H9 (cell line): ENCODE measurements around the gene GABRR3. TPM values are rescaled to one million over a fixed set of nuclear protein-coding genes. Genes with fewer than 3 reads are reported as not detected.

Experiments used
- DNase-seq: peaks from one replicate; pipeline ENCODE4 v3.0.0-alpha.2; 2017
- H2AFZ ChIP-seq: one replicate; pipeline ENCODE4 v1.6.1; 2013; ENCODE audit warnings: mild to moderate bottlenecking, low read length, control low read depth, moderate library complexity
- H2AK5ac ChIP-seq: 2 replicates; pipeline ENCODE4 v1.6.1; 2013; ENCODE audit warnings: low read length, control low read depth, mixed read lengths; ENCODE audit not compliant: insufficient read length
- H2BK120ac ChIP-seq: one replicate; pipeline ENCODE4 v1.6.1; 2013; ENCODE audit warnings: low read depth, mild to moderate bottlenecking, low read length, control low read depth, inconsistent platforms; ENCODE audit not compliant: poor library complexity, severe bottlenecking
- H2BK12ac ChIP-seq: 2 replicates; pipeline ENCODE4 v1.6.1; 2013; ENCODE audit warnings: low read length, control low read depth, mixed read lengths, low read depth; ENCODE audit not compliant: insufficient read length
- H2BK15ac ChIP-seq: 2 replicates; pipeline ENCODE4 v1.6.1; 2013; ENCODE audit warnings: low read depth, low read length, control low read depth
- H2BK20ac ChIP-seq: one replicate; pipeline ENCODE4 v1.6.1; 2013; ENCODE audit warnings: low read depth, mild to moderate bottlenecking, low read length, control low read depth, inconsistent platforms; ENCODE audit not compliant: poor library complexity, severe bottlenecking
- H2BK5ac ChIP-seq: 2 replicates; pipeline ENCODE4 v1.6.1; 2013; ENCODE audit warnings: low read length, control low read depth, mixed read lengths; ENCODE audit not compliant: insufficient read length
- H3K14ac ChIP-seq: 2 replicates; pipeline ENCODE4 v1.6.1; 2013; ENCODE audit warnings: low read length, control low read depth; ENCODE audit not compliant: insufficient read depth
- H3K18ac ChIP-seq: 2 replicates; pipeline ENCODE4 v1.6.1; 2013; ENCODE audit warnings: low read depth, mild to moderate bottlenecking, mixed read lengths, low read length, control low read depth; ENCODE audit not compliant: insufficient read length
- H3K23ac ChIP-seq: 2 replicates; pipeline ENCODE4 v1.6.1; 2013; ENCODE audit warnings: low read length, control low read depth, mixed read lengths, low read depth; ENCODE audit not compliant: insufficient read length
- H3K23me2 ChIP-seq: 2 replicates; pipeline ENCODE4 v1.6.1; 2013; ENCODE audit warnings: low read depth, mild to moderate bottlenecking, mixed read lengths, low read length, control low read depth; ENCODE audit not compliant: insufficient read length, poor library complexity, severe bottlenecking
- H3K27ac ChIP-seq: 2 replicates; pipeline ENCODE4 v1.5.1; 2013; ENCODE audit warnings: low read length, control low read depth, mixed read lengths, low read depth; ENCODE audit not compliant: insufficient read length
- H3K27me3 ChIP-seq: 2 replicates; pipeline ENCODE4 v1.6.1; 2013; ENCODE audit warnings: low read length, control low read depth, inconsistent platforms; ENCODE audit not compliant: insufficient read depth
- H3K4ac ChIP-seq: 2 replicates; pipeline ENCODE4 v1.6.1; 2013; ENCODE audit warnings: low read depth, mild to moderate bottlenecking, control low read depth, inconsistent platforms, low read length, moderate library complexity
- H3K4me1 ChIP-seq: 2 replicates; pipeline ENCODE4 v1.6.1; 2013; ENCODE audit warnings: low read length, control low read depth, inconsistent platforms; ENCODE audit not compliant: insufficient read depth
- H3K4me2 ChIP-seq: 2 replicates; pipeline ENCODE4 v1.6.1; 2013; ENCODE audit warnings: low read length, control low read depth, mixed read lengths; ENCODE audit not compliant: insufficient read length, insufficient read depth
- H3K56ac ChIP-seq: 2 replicates; pipeline ENCODE4 v1.6.1; 2013; ENCODE audit warnings: low read depth, mild to moderate bottlenecking, mixed read lengths, low read length, control low read depth; ENCODE audit not compliant: insufficient read length
- H3K79me1 ChIP-seq: 2 replicates; pipeline ENCODE4 v1.6.1; 2013; ENCODE audit warnings: low read depth, mild to moderate bottlenecking, moderate library complexity, low read length, control low read depth, inconsistent platforms; ENCODE audit not compliant: insufficient read depth, poor library complexity, severe bottlenecking
- H3K79me2 ChIP-seq: 2 replicates; pipeline ENCODE4 v1.6.1; 2013; ENCODE audit warnings: low read length, control low read depth, inconsistent platforms; ENCODE audit not compliant: insufficient read depth
- H3K9ac ChIP-seq: 2 replicates; pipeline ENCODE4 v1.6.1; 2013; ENCODE audit warnings: low read length, control low read depth, mixed read lengths; ENCODE audit not compliant: insufficient read length; ENCODE audit errors: extremely low read depth
- H3K9me3 ChIP-seq: one replicate; pipeline ENCODE4 v1.6.1; 2013; ENCODE audit warnings: low read depth, low read length, inconsistent platforms; ENCODE audit not compliant: control insufficient read depth
- H3T11ph ChIP-seq: one replicate; pipeline ENCODE4 v1.6.1; 2013; ENCODE audit warnings: mild to moderate bottlenecking, low read length, control low read depth, inconsistent platforms
- H4K20me1 ChIP-seq: one replicate; pipeline ENCODE4 v1.6.1; 2013; ENCODE audit not compliant: control insufficient read depth, insufficient read length, insufficient read depth
- H4K5ac ChIP-seq: 2 replicates; pipeline ENCODE4 v1.6.1; 2013; ENCODE audit warnings: low read depth, mild to moderate bottlenecking, mixed read lengths, low read length, control low read depth; ENCODE audit not compliant: insufficient read length
- H4K8ac ChIP-seq: replicated peaks from 2 replicates; pipeline ENCODE4 v1.6.1; 2013; ENCODE audit warnings: low read length, control low read depth, mixed read lengths, low read depth; ENCODE audit not compliant: insufficient read length
- H4K91ac ChIP-seq: 2 replicates; pipeline ENCODE4 v1.6.1; 2013; ENCODE audit warnings: low read depth, mild to moderate bottlenecking, moderate library complexity, mixed read lengths, low read length, control low read depth; ENCODE audit not compliant: insufficient read length
- H3K27ac Mint-ChIP-seq, 3 experiments: 2 replicates in 2 of 3; 3 replicates in 1 of 3; pipeline ENCODE4 v1.8.0; 2020 to 2021; ENCODE audit warnings: mixed read lengths in 3 of 3, mild to moderate bottlenecking in 1 of 3, moderate library complexity in 1 of 3
- H3K27me3 Mint-ChIP-seq: 2 replicates; pipeline ENCODE4 v1.8.0; 2021; ENCODE audit warnings: low read depth, mild to moderate bottlenecking, moderate library complexity, mixed read lengths
- H3K36me3 Mint-ChIP-seq, 3 experiments: 2 replicates in 2 of 3; 3 replicates in 1 of 3; pipeline ENCODE4 v1.8.0; 2020 to 2021; ENCODE audit warnings: low read depth in 3 of 3, mixed read lengths in 3 of 3; ENCODE audit not compliant: insufficient read depth in 1 of 3
- H3K4me1 Mint-ChIP-seq, 2 experiments: 2 replicates each; pipeline ENCODE4 v1.8.0; 2020; ENCODE audit warnings: mixed read lengths in 2 of 2
- H3K4me3 Mint-ChIP-seq, 2 experiments: 2 replicates in 1 of 2; 3 replicates in 1 of 2; pipeline ENCODE4 v1.8.0; 2020 to 2021; ENCODE audit warnings: mild to moderate bottlenecking in 2 of 2, mixed read lengths in 2 of 2, moderate library complexity in 1 of 2
- H3K9me3 Mint-ChIP-seq, 2 experiments: 2 replicates in 1 of 2; 3 replicates in 1 of 2; pipeline ENCODE4 v1.8.0; 2020; ENCODE audit warnings: mild to moderate bottlenecking in 2 of 2, mixed read lengths in 2 of 2, moderate library complexity in 1 of 2
- CTCF ChIP-seq: fragments of 200-600 bp; sonication (generic); conservative IDR thresholded peaks from 3 replicates; pipeline ENCODE4 v1.8.0; 2021; ENCODE audit warnings: antibody characterized with exemption, mild to moderate bottlenecking
- WGBS: extraction: QIAGEN DNeasy Blood & Tissue Kit; methylation state at CpG from one replicate; pipeline ENCODE4 v1.1.7; 2013; ENCODE audit warnings: missing lambda C conversion rate, low lambda C conversion rate, mixed read lengths; ENCODE audit not compliant: insufficient read length; ENCODE audit errors: extremely low coverage; 5-methylcytosine and 5-hydroxymethylcytosine counted together
- total RNA-seq: library from RNA; stranded (reverse); gene quantifications from 2 replicates; pipeline ENCODE4 v1.2.1, GENCODE V29; 2021

Gene GABRR3
- total RNA-seq, 1 experiment from 2014 or later: not detected

DNA sequence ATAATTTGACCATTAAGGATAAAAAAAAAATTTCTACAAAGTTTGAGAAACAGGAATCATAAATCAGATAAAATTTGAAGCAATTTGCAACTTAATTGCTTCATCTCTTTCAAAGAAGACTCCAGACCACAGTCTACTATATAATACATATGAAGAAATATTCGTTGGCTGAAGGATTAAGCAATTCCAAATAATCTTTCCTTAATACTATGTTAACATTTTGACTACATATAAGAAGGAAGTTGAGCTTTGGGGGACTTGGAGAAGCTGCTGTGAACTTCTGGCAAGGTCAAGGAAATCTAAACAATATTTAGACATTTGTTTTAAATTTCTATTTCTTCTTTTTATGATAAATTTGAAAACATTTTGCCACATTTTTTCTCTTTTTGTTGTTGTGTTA lies 13.5 kb upstream of the GABRR3 start:
- H3K27me3 ChIP-seq: no peaks in the 10 kb centered on the region
- WGBS: no CpG with 5 or more reads among the region's 1 CpG

More for the DNA sequence above, 13.5 kb upstream of the GABRR3 start:
- Histone ChIP-seq H3K9me3 (no peaks in the 10 kb centered on the region), H4K20me1 (no peaks in the 10 kb centered on the region), H3K4me2 (no peak overlapping the region), H2BK12ac (no peak overlapping the region), H3K27ac (no peak overlapping the region), H2BK15ac (no peak overlapping the region), H3K23ac (no peak overlapping the region), H3K23me2 (no peaks in the 10 kb centered on the region), H3K14ac (no peak overlapping the region), H4K91ac (no peak overlapping the region), H4K8ac (no peak overlapping the region), H2BK5ac (no peak overlapping the region), H3K4me1 (no peaks in the 10 kb centered on the region), H2AFZ (no peak overlapping the region), H2AK5ac (no peak overlapping the region), H3K79me1 (no peaks in the 10 kb centered on the region), H3K9ac (no peak overlapping the region), H3K79me2 (no peaks in the 10 kb centered on the region), H3K18ac (no peak overlapping the region), H2BK120ac (no peak overlapping the region), H3T11ph (no peak overlapping the region), H2BK20ac (no peak overlapping the region), H3K56ac (no peak overlapping the region), H4K5ac (no peak overlapping the region), H3K4ac (no peak overlapping the region)
- no peak for TF ChIP-seq CTCF
- H3K9me3 Mint-ChIP-seq: peaks cover 0 to 2% of the 10 kb centered on the region in 2 experiments; a peak in 1 of 5 replicates
- no peak for DNase-seq
- no peak overlapping the region for H3K4me3 Mint-ChIP-seq
- no peaks in the 10 kb centered on the region for H3K36me3 Mint-ChIP-seq
- H3K27me3 Mint-ChIP-seq: no peaks in the 10 kb centered on the region
- no peaks in the 10 kb centered on the region for H3K4me1 Mint-ChIP-seq
- H3K27ac Mint-ChIP-seq: no peak overlapping the region
